H9 (cell line): ENCODE measurements around the gene PLXNA4. TPM values are rescaled to one million over a fixed set of nuclear protein-coding genes. Genes with fewer than 3 reads are reported as not detected.

ENCODE experiments used
- DNase-seq: peaks from one replicate; pipeline ENCODE4 v3.0.0-alpha.2; 2017
- H2AFZ ChIP-seq: one replicate; pipeline ENCODE4 v1.6.1; 2013; ENCODE audit warnings: mild to moderate bottlenecking, low read length, control low read depth, moderate library complexity
- H2AK5ac ChIP-seq: 2 replicates; pipeline ENCODE4 v1.6.1; 2013; ENCODE audit warnings: low read length, control low read depth, mixed read lengths; ENCODE audit not compliant: insufficient read length
- H2BK120ac ChIP-seq: one replicate; pipeline ENCODE4 v1.6.1; 2013; ENCODE audit warnings: low read depth, mild to moderate bottlenecking, low read length, control low read depth, inconsistent platforms; ENCODE audit not compliant: poor library complexity, severe bottlenecking
- H2BK12ac ChIP-seq: 2 replicates; pipeline ENCODE4 v1.6.1; 2013; ENCODE audit warnings: low read length, control low read depth, mixed read lengths, low read depth; ENCODE audit not compliant: insufficient read length
- H2BK15ac ChIP-seq: 2 replicates; pipeline ENCODE4 v1.6.1; 2013; ENCODE audit warnings: low read depth, low read length, control low read depth
- H2BK20ac ChIP-seq: one replicate; pipeline ENCODE4 v1.6.1; 2013; ENCODE audit warnings: low read depth, mild to moderate bottlenecking, low read length, control low read depth, inconsistent platforms; ENCODE audit not compliant: poor library complexity, severe bottlenecking
- H2BK5ac ChIP-seq: 2 replicates; pipeline ENCODE4 v1.6.1; 2013; ENCODE audit warnings: low read length, control low read depth, mixed read lengths; ENCODE audit not compliant: insufficient read length
- H3K14ac ChIP-seq: 2 replicates; pipeline ENCODE4 v1.6.1; 2013; ENCODE audit warnings: low read length, control low read depth; ENCODE audit not compliant: insufficient read depth
- H3K18ac ChIP-seq: 2 replicates; pipeline ENCODE4 v1.6.1; 2013; ENCODE audit warnings: low read depth, mild to moderate bottlenecking, mixed read lengths, low read length, control low read depth; ENCODE audit not compliant: insufficient read length
- H3K23ac ChIP-seq: 2 replicates; pipeline ENCODE4 v1.6.1; 2013; ENCODE audit warnings: low read length, control low read depth, mixed read lengths, low read depth; ENCODE audit not compliant: insufficient read length
- H3K23me2 ChIP-seq: 2 replicates; pipeline ENCODE4 v1.6.1; 2013; ENCODE audit warnings: low read depth, mild to moderate bottlenecking, mixed read lengths, low read length, control low read depth; ENCODE audit not compliant: insufficient read length, poor library complexity, severe bottlenecking
- H3K27ac ChIP-seq: 2 replicates; pipeline ENCODE4 v1.5.1; 2013; ENCODE audit warnings: low read length, control low read depth, mixed read lengths, low read depth; ENCODE audit not compliant: insufficient read length
- H3K27me3 ChIP-seq: 2 replicates; pipeline ENCODE4 v1.6.1; 2013; ENCODE audit warnings: low read length, control low read depth, inconsistent platforms; ENCODE audit not compliant: insufficient read depth
- H3K4ac ChIP-seq: 2 replicates; pipeline ENCODE4 v1.6.1; 2013; ENCODE audit warnings: low read depth, mild to moderate bottlenecking, control low read depth, inconsistent platforms, low read length, moderate library complexity
- H3K4me1 ChIP-seq: 2 replicates; pipeline ENCODE4 v1.6.1; 2013; ENCODE audit warnings: low read length, control low read depth, inconsistent platforms; ENCODE audit not compliant: insufficient read depth
- H3K4me2 ChIP-seq: 2 replicates; pipeline ENCODE4 v1.6.1; 2013; ENCODE audit warnings: low read length, control low read depth, mixed read lengths; ENCODE audit not compliant: insufficient read length, insufficient read depth
- H3K56ac ChIP-seq: 2 replicates; pipeline ENCODE4 v1.6.1; 2013; ENCODE audit warnings: low read depth, mild to moderate bottlenecking, mixed read lengths, low read length, control low read depth; ENCODE audit not compliant: insufficient read length
- H3K79me1 ChIP-seq: 2 replicates; pipeline ENCODE4 v1.6.1; 2013; ENCODE audit warnings: low read depth, mild to moderate bottlenecking, moderate library complexity, low read length, control low read depth, inconsistent platforms; ENCODE audit not compliant: insufficient read depth, poor library complexity, severe bottlenecking
- H3K79me2 ChIP-seq: 2 replicates; pipeline ENCODE4 v1.6.1; 2013; ENCODE audit warnings: low read length, control low read depth, inconsistent platforms; ENCODE audit not compliant: insufficient read depth
- H3K9ac ChIP-seq: 2 replicates; pipeline ENCODE4 v1.6.1; 2013; ENCODE audit warnings: low read length, control low read depth, mixed read lengths; ENCODE audit not compliant: insufficient read length; ENCODE audit errors: extremely low read depth
- H3K9me3 ChIP-seq: one replicate; pipeline ENCODE4 v1.6.1; 2013; ENCODE audit warnings: low read depth, low read length, inconsistent platforms; ENCODE audit not compliant: control insufficient read depth
- H3T11ph ChIP-seq: one replicate; pipeline ENCODE4 v1.6.1; 2013; ENCODE audit warnings: mild to moderate bottlenecking, low read length, control low read depth, inconsistent platforms
- H4K20me1 ChIP-seq: one replicate; pipeline ENCODE4 v1.6.1; 2013; ENCODE audit not compliant: control insufficient read depth, insufficient read length, insufficient read depth
- H4K5ac ChIP-seq: 2 replicates; pipeline ENCODE4 v1.6.1; 2013; ENCODE audit warnings: low read depth, mild to moderate bottlenecking, mixed read lengths, low read length, control low read depth; ENCODE audit not compliant: insufficient read length
- H4K8ac ChIP-seq: replicated peaks from 2 replicates; pipeline ENCODE4 v1.6.1; 2013; ENCODE audit warnings: low read length, control low read depth, mixed read lengths, low read depth; ENCODE audit not compliant: insufficient read length
- H4K91ac ChIP-seq: 2 replicates; pipeline ENCODE4 v1.6.1; 2013; ENCODE audit warnings: low read depth, mild to moderate bottlenecking, moderate library complexity, mixed read lengths, low read length, control low read depth; ENCODE audit not compliant: insufficient read length
- H3K27ac Mint-ChIP-seq, 3 experiments: 2 replicates in 2 of 3; 3 replicates in 1 of 3; pipeline ENCODE4 v1.8.0; 2020 to 2021; ENCODE audit warnings: mixed read lengths in 3 of 3, mild to moderate bottlenecking in 1 of 3, moderate library complexity in 1 of 3
- H3K27me3 Mint-ChIP-seq: 2 replicates; pipeline ENCODE4 v1.8.0; 2021; ENCODE audit warnings: low read depth, mild to moderate bottlenecking, moderate library complexity, mixed read lengths
- H3K36me3 Mint-ChIP-seq, 3 experiments: 2 replicates in 2 of 3; 3 replicates in 1 of 3; pipeline ENCODE4 v1.8.0; 2020 to 2021; ENCODE audit warnings: low read depth in 3 of 3, mixed read lengths in 3 of 3; ENCODE audit not compliant: insufficient read depth in 1 of 3
- H3K4me1 Mint-ChIP-seq, 2 experiments: 2 replicates each; pipeline ENCODE4 v1.8.0; 2020; ENCODE audit warnings: mixed read lengths in 2 of 2
- H3K4me3 Mint-ChIP-seq, 2 experiments: 2 replicates in 1 of 2; 3 replicates in 1 of 2; pipeline ENCODE4 v1.8.0; 2020 to 2021; ENCODE audit warnings: mild to moderate bottlenecking in 2 of 2, mixed read lengths in 2 of 2, moderate library complexity in 1 of 2
- H3K9me3 Mint-ChIP-seq, 2 experiments: 2 replicates in 1 of 2; 3 replicates in 1 of 2; pipeline ENCODE4 v1.8.0; 2020; ENCODE audit warnings: mild to moderate bottlenecking in 2 of 2, mixed read lengths in 2 of 2, moderate library complexity in 1 of 2
- CTCF ChIP-seq: fragments of 200-600 bp; sonication (generic); conservative IDR thresholded peaks from 3 replicates; pipeline ENCODE4 v1.8.0; 2021; ENCODE audit warnings: antibody characterized with exemption, mild to moderate bottlenecking
- WGBS: extraction: QIAGEN DNeasy Blood & Tissue Kit; methylation state at CpG from one replicate; pipeline ENCODE4 v1.1.7; 2013; ENCODE audit warnings: missing lambda C conversion rate, low lambda C conversion rate, mixed read lengths; ENCODE audit not compliant: insufficient read length; ENCODE audit errors: extremely low coverage; 5-methylcytosine and 5-hydroxymethylcytosine counted together
- total RNA-seq: library from RNA; stranded (reverse); gene quantifications from 2 replicates; pipeline ENCODE4 v1.2.1, GENCODE V29; 2021

The PLXNA4 gene
- total RNA-seq, 1 experiment from 2014 or later, result 0.35 TPM

- no peaks in the 10 kb centered on the region for H3K79me2 ChIP-seq
- Mint-ChIP-seq H3K4me3 (no peak overlapping the region), H3K27ac (peak overlapping the region in 1 of 3 experiments; percentile 47; a peak in 1 of 7 replicates), H3K4me1 (peaks cover 15 to 20% of the 10 kb centered on the region in 2 experiments), H3K36me3 (no peaks in the 10 kb centered on the region), H3K27me3 (peaks cover 14% of the 10 kb centered on the region), H3K9me3 (no peaks in the 10 kb centered on the region)
- WGBS, result no CpG with 5 or more reads among the region's 4 CpGs
- no peak overlapping the region for H4K8ac ChIP-seq
- no peak overlapping the region for H2BK120ac ChIP-seq
- H3K27me3 ChIP-seq, result no peaks in the 10 kb centered on the region
- no peak for TF ChIP-seq CTCF
- no peaks in the 10 kb centered on the region for H3K23me2 ChIP-seq
- H3K23ac ChIP-seq, result no peak overlapping the region
- no peak for DNase-seq
- H3K4me2 ChIP-seq, result no peak overlapping the region
- no peak overlapping the region for H2BK15ac ChIP-seq
- H3K14ac ChIP-seq, result no peak overlapping the region
- H3K4me1 ChIP-seq, result peaks cover 6% of the 10 kb centered on the region; the same call in 1 of the 2 replicates
- no peaks in the 10 kb centered on the region for H4K20me1 ChIP-seq
- H2BK20ac ChIP-seq, result no peak overlapping the region
- H3T11ph ChIP-seq, result no peak overlapping the region
- H4K91ac ChIP-seq, result no peak overlapping the region
- H2BK12ac ChIP-seq, result no peak overlapping the region
- H3K18ac ChIP-seq, result no peak overlapping the region
- no peak overlapping the region for H2AK5ac ChIP-seq
- no peak overlapping the region for H3K9ac ChIP-seq
- no peaks in the 10 kb centered on the region for H3K9me3 ChIP-seq
- peak overlapping the region; percentile 7 for H3K27ac ChIP-seq
- H4K5ac ChIP-seq, result no peak overlapping the region
- H3K4ac ChIP-seq, result no peak overlapping the region
- H2AFZ ChIP-seq, result no peak overlapping the region
- H3K56ac ChIP-seq, result no peak overlapping the region
- no peak overlapping the region for H2BK5ac ChIP-seq
- no peaks in the 10 kb centered on the region for H3K79me1 ChIP-seq
Observed at GRCh38 chr7:132464740-132465139, 111.5 kb downstream of the PLXNA4 start.
